GM19238 (cell line): ENCODE measurements around the gene L3MBTL1.

Experiments used
- DNase-seq: peaks from one replicate; pipeline ENCODE4 v3.0.0; 2011; ENCODE audit warnings: low spot score; ENCODE audit not compliant: insufficient read length

Gene L3MBTL1

GRCh38 chr20:43534791-43535350 lies 27.4 kb downstream of the L3MBTL1 start:
- DNase-seq, result no peak

DNA sequence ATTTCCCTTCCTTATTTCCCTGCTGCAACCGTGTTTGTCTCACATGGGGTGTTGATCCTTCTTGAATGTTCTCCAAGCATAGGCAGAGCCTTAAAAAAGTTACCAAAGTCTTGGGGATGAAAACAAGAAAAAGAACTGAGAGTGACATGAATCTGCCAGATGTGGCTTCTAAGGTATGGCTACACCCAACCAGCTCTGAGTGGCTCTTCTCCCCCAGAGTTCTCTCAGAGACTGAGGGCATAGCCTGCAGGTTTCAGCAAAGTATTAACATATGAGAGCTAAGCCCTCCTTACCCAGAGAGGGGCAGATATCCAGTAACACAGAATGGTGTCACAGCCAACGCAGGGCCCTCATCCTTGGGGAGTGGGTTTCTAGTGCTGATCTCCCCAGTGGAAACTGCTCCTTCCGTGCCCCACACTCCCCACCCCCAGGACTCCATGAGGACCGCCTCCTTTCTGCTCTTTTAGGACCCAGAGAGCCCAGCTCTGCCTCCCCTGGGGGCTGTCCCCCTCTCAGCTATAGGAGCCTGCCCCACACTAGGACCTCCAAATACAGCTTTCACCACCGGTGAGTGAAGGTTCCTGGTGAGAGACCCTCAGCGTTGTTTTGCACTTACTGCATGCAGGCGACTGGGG lies 28.0 kb downstream of the L3MBTL1 start:
- DNase-seq, result no peak

DNA sequence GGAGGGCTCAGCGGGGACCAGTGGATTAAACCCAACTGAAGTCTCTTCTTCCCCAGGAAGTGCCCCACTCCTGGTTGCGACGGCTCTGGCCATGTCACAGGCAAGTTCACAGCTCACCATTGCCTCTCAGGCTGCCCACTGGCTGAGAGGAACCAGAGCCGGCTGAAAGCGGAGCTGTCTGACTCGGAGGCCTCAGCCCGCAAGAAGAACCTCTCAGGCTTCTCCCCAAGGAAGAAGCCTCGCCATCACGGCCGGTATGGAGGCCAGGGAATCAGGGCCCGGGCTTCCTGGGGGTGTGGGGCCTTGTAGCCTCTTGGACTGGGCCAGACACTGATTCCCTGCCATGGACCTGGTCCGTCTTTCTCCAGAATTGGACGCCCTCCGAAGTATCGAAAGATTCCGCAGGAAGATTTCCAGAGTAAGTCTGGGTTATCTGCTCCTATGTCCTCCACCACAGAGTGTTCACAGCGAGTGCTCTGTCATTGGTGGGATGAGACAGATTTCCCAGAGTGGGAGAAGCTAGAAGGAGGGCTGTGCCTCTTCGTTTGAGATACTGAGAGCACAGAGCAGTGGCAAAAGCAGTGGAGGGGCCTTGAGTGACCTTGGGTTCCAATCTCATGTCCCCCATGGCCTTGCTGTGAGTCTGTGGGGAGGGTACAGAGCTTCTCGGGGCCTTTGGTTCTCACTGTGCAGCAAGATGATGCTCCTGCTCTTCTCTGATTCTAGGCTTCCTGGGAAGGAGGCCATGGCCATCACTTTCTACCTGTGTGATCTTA lies 28.7 kb downstream of the L3MBTL1 start:
- DNase-seq, result no peak

DNA sequence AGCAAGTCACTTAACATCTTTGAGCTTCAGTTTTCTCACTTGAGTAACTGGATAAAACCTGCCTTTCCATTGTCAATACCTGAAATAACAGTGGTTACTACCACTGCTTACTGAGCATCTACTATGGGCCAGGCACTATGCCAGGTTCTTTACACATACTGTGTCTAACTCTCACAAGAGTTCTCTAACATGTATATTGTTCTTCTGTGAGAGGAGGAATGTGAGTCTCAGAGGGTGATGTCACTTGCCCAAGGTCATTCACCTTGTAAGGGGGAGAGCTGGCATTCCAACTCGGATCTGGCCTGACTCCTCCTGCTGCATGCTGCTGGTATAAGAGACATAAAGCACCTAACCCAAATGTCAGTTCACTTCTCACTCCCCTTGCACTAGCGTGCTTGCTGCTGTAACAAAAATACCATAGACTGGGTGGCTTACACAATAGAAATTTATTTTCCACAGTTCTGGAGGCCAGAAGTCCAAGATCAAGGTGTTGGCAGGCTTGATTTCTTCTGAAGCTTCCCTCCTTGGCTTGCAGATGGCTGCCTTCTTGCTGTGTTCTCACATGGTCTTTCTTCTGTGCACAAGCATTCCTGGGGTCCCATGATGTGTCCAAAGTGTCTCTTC lies 29.4 kb downstream of the L3MBTL1 start:
- DNase-seq, result no peak

GRCh38 chr20:43537921-43538877 lies 30.7 kb downstream of the L3MBTL1 start:
- no peak for DNase-seq

DNA sequence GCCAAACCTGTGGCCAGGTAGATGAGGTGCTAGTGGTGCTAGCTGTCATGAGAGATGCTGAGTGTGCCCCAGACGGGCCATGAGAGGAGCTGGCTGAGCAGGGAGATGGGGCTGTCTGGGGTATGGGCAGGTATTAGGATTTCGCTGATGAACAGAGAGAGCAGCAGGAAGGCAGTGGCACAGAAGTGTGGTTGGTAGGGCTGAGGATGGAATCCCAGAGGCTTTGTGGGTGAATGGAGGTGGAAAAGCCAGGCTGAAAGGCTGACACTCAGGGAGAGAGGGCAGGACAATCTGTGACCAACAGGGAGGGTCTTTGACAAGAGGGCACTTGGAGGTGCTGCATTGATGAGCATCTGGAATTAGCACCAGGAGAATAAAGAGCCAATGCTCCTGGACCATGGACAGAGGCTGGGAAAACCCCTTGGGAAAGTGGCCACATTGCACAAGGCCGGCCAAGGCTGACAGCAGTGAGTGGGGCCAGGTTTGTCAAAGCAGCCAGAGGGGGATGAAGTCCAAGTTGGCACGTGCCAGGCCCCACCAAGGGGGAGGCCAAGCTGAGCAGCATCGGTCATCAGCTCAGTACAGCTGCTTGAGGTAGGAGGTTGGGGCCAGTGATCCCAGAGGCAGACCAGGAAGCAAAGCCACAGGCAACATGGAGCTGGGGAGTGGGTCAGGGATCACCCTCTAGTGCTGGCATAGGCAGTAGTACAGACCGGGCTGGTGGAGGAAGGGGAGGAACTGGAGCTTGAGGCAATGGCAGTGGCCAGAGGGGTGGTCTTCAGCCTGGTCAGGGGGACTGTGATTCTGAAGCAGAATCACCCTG lies 31.6 kb downstream of the L3MBTL1 start:
- DNase-seq, result no peak

DNA sequence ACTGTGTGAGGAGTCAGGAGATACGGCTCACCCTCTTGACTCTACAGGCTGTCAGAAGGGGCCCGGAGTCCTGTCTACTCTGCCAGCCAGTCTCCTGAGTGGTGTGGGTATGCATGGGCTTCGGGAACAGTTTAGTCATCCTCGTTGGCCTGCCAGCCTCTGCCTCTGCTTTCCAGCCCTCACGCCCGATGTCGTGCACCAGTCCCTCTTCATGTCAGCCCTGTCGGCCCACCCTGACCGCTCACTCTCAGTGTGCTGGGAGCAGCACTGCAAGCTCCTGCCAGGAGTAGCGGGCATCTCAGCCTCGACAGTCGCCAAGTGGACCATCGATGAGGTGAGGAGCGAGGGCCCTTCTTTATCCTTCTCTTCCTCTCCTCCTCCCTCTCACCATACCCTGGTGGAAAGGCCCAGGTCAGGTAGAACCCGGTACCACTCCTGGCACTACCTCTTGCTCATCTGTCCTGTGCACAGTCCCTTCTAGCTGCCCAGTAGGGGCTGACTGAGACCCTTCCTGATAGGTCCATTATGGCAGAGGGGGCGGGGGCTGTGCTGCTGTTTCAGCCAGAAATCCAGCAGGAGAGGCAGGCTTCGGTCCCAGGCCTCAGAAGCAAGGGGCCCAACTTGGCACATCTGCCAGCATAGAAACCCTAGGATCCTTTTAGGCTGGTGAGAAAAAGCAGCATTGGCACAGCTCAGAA lies 32.6 kb downstream of the L3MBTL1 start:
- no peak for DNase-seq

DNA sequence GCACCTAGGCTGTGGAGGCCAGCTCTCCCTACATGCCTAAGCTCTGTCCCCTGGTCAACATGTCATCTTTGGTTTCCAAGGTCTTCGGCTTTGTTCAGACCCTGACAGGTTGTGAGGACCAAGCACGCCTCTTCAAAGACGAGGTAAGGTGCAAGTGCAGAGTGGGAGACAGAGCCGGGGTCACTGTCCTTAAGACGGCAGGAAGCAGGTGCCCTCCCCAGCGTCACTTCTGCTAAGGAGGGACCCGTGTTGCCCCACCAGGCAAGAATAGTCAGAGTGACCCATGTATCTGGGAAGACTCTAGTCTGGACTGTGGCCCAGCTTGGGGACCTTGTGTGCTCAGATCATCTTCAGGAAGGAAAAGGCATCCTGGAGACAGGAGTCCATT lies 33.2 kb downstream of the L3MBTL1 start:
- no peak for DNase-seq

GRCh38 chr20:43541214-43541613 lies 33.7 kb downstream of the L3MBTL1 start:
- no peak for DNase-seq

DNA sequence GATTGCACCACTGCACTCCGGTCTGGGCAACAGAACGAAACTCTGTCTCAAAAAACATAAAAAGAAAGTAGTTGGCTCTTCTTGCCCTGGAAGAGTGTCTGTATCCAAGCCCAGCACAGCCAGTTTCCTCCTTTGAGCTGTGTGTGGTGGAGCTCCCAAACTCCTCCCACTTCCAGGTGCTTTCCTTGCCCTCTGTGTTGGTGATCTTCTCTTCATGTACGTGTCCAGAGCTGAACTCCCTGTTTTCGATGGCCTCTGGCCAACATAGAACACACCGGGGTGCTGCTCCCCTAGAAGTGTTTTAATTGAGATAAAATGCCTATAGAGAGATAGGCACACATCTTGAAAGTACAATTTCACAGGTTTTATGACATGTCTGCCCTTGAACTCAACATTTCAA lies 34.7 kb downstream of the L3MBTL1 start:
- DNase-seq, result no peak

DNA sequence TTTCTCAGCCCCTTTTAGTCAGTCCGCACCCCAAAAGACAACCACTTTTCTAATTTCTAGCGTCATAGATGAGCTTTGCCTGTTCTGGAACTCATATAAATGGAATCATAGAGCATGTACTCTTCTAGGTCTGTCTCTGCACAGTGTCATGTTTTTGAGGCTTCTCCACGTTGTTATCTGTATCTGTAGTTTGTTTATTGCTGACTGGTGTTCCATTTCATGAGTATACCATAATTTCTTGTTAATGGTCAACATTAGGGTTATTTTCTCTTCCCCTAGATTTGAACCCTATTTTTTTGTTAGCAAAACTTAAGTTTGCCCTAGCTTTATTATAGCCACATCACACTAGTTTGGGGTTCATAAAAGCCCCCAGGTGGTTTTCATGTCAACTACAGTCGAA lies 35.2 kb downstream of the L3MBTL1 start:
- no peak for DNase-seq

- DNase-seq, result no peak
Measured at GRCh38 chr20:43543138-43543537, 35.6 kb downstream of the L3MBTL1 start.

GRCh38 chr20:43544501-43544900 lies 37.0 kb downstream of the L3MBTL1 start:
- no peak for DNase-seq

GRCh38 chr20:43545837-43546578 lies 38.5 kb downstream of the L3MBTL1 start:
- no peak for DNase-seq

DNA sequence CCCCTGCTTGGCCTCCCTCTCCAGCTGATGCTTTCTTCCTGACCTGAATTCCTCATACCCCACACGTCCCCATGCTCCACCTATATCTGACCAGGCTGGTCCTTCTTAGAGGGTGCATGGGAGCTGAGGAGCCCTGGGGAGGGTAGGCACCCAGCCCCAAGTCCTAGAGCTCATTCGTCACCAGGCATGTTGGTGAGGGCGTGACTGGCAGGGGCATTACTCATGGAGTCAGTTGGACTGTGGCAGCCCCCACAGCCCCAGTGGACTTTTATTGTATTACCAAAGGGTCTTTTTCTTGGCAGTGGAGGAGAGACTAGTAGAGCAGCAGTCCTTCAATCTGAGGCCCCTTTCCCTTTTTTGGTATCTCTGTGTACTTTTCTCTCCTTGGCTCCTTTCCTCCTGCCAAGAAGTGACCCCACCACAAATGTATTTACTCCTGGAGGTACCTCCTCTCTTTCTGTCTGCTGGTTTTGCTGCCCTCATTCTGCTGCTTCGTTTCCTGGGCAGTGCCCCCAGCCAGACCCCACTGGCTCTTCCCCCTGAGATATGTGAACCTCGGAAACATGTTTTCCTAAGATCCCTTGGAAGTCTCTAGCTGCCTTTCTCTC lies 40.9 kb downstream of the L3MBTL1 start:
- DNase-seq, result no peak

DNA sequence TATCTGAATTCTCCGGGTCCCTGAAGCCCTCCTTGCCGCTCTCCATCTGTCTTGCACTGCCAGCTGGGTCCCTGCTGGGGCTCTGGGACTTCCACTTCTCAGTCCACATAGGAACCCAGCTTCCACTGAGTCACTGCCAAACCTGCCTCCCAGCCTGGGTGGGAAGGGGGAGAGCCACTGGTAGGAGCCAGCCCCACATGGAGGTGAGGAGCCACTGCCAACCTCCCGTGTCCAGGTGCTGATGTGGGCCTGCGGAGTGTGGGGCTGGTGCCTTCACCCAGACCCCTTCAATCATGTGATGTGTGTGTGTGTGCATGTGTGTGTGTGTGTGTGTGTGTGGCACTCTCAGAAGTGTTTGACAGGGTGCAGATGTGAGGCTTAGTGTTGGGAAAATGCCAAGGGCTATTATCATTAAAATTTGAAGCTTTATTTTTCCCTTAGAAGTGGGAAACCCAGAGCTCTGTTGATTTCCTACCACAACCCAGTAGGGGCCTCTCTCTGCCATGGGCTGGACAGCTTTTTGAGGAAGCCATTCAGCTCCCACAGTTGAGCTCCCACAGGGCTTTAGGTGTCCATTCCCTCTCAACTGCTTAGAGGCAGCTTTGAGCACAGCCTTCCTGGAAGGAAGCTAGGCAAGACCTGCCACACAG lies 42.0 kb downstream of the L3MBTL1 start:
- no peak for DNase-seq

DNA sequence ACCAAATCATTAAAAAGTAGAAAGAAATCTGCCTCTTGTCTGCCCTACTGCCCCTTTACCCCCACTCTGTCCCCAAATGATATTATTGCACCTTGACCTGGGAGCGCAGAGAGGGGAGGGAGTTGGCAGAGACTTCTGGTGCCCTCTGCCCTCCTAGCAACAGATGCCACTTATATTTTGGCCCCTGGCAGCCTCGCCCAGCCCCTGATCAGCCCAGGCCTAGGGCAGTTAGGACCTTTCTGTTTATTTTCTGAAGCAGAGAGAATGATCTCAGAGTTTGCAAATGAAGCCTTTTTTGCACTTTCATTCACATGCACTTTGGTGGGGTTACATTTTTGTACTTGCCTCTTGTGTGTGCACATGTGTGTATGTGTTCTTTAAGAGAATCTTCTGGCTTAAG lies 43.0 kb downstream of the L3MBTL1 start:
- no peak for DNase-seq

DNA sequence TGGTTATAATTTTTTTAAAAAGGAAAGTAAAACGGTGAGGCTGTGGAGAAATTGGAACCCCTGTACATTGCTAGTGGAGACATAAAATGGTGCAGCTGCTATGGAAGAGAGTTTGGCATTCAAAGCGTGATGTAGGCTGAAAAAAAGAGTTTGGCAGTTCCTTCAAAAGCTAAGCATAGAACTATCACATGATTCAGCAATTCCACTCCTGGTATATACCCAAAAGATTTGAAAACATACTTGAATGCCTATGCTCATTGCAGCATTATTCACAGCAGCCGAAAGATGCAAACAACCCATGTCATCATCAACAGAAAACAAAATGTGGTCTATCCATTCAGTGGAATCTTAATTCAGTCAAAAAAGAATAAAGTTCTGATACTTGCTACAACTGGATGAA lies 46.9 kb downstream of the L3MBTL1 start:
- no peak for DNase-seq
